Adipocyte (in vitro differentiated cells): ENCODE data around the gene ARL5C.

Experiments used
- DNase-seq: peaks from one replicate; pipeline ENCODE4 v3.0.0-alpha.2; 2015; ENCODE audit warnings: low read depth
- H3K27me3 ChIP-seq: replicated peaks from 2 replicates; pipeline ENCODE4 v1.7.0; 2013; ENCODE audit warnings: mild to moderate bottlenecking, low read length, moderate library complexity; ENCODE audit not compliant: control insufficient read depth, insufficient read depth
- H3K36me3 ChIP-seq: 2 replicates; pipeline ENCODE4 v1.7.0; 2013; ENCODE audit warnings: low read length, mild to moderate bottlenecking, moderate library complexity; ENCODE audit not compliant: control insufficient read depth, insufficient read depth, severe bottlenecking
- H3K4me1 ChIP-seq: 2 replicates; pipeline ENCODE4 v1.7.0; 2013; ENCODE audit warnings: mild to moderate bottlenecking, low read length, moderate library complexity; ENCODE audit not compliant: control insufficient read depth, insufficient read depth
- H3K4me3 ChIP-seq: 2 replicates; pipeline ENCODE4 v1.7.0; 2013; ENCODE audit warnings: mild to moderate bottlenecking, low read length, moderate library complexity
- H3K9ac ChIP-seq: 2 replicates; pipeline ENCODE4 v1.7.0; 2013; ENCODE audit warnings: mild to moderate bottlenecking, low read length, moderate library complexity
- H3K9me3 ChIP-seq: 2 replicates; pipeline ENCODE4 v1.7.0; 2013; ENCODE audit warnings: mild to moderate bottlenecking, low read length, moderate library complexity; ENCODE audit not compliant: control insufficient read depth

The ARL5C gene

DNA sequence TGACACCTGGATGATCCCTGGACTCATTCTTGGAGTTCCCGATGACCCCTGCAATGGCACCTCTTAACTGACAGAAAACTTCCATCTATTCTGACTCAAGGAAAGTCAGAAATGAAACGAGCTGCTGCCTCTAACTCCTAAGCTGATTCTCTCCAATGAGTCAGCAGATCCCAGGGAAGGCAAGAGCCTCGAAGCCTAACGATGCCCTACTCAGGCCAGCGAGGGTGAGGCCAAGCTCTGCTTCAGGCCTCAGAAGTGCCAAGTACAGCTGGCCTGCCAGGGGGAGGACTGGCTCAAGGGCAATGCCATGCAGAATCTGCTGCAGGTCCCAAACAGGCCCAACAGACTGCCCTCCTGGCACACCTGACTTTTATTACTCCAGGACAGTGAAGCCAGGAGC lies 50.8 kb downstream of the ARL5C start:
- peaks cover 12% of the 10 kb centered on the region for H3K4me1 ChIP-seq
- H3K9ac ChIP-seq: peak overlapping the region; percentile 80
- H3K36me3 ChIP-seq: no peaks in the 10 kb centered on the region
- peak overlapping the region; percentile 53 for H3K4me3 ChIP-seq
- peak; percentile 65 for DNase-seq
- H3K9me3 ChIP-seq: no peaks in the 10 kb centered on the region
- H3K27me3 ChIP-seq: peaks cover 5% of the 10 kb centered on the region

DNA sequence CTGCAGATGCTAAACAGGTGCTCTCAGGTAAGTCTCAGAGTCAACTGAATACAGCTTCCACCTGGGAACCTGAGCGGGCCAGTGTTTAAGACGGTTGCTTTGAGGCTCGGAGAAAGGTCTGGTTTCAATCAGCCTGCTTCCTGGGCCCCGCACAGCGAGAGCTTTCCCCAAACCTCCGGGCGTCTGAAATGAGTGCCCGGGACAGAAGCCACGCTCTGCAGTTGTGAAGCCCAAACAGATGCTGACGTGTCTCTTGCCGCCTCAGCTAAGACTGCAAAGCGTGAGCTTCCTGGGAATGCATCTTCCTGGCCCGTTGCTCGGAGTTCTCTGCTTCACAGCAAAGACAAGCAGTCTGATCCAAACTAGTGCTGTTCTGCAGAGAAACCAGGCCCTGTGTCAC lies 51.2 kb downstream of the ARL5C start:
- no peaks in the 10 kb centered on the region for H3K9me3 ChIP-seq
- peak; percentile 44 for DNase-seq
- peaks cover 5% of the 10 kb centered on the region for H3K27me3 ChIP-seq
- H3K9ac ChIP-seq: peak overlapping the region; percentile 80
- peaks cover 12% of the 10 kb centered on the region for H3K4me1 ChIP-seq
- no peaks in the 10 kb centered on the region for H3K36me3 ChIP-seq
- peak overlapping the region; percentile 53 for H3K4me3 ChIP-seq

DNA sequence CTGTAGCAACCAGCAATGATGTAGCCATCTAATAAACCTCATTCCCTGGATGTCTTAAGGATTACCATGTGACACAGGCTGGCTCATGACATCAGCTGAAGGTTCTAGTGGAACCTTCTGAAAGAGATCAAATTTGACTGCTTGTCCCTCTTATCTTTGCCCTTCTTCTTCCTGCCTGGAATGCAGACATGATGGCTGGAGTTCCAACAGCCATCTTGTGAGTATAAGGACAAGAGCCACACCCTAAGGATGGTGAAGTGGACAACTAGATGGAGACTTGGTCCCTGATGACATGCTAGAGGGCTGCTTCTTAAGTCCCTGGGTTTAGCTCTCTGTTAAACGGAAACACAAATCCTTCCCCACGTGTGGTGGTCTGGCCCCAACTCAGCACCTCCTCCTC lies 52.1 kb downstream of the ARL5C start:
- Histone ChIP-seq H3K9ac (no peak overlapping the region), H3K27me3 (peaks cover 5% of the 10 kb centered on the region), H3K4me1 (peaks cover 12% of the 10 kb centered on the region), H3K9me3 (no peaks in the 10 kb centered on the region), H3K4me3 (no peak overlapping the region), H3K36me3 (no peaks in the 10 kb centered on the region)
- no peak for DNase-seq

DNA sequence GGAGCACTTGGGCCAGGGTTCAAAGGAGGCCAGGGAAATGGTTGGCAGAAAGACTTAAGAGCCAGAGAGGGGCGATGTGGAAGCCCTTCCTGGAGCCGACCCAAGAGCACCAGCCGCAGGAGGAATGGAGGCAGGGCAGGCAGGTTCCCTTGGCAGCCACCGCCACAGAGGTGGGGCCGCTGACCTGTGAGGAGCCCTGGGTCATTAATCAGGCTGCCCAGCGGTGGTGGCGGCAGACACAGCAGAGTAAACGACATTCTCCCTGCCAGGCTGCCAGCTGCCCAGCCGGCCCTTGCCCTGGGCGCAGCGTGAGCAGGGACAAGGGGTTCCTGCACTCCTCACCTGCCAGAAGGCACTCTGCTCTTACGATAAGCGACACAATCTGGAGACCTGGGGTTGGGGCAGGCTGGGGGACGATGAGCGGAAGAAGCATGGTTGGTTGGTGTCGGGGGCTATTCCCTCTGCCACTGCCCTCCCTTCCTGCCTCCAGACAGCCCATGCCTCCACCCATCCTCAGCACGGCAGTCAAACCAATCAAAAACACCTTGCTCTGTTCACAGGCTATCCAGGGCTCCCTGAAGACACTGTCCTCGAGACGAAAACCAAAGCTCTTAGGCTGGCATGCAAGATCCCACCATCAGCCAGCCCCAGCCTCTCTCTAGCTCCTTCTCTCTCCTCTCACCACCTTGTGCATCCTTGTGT lies 55.4 kb downstream of the ARL5C start:
- DNase-seq: no peak
- Histone ChIP-seq H3K9me3 (no peaks in the 10 kb centered on the region), H3K4me1 (peaks cover 12% of the 10 kb centered on the region), H3K27me3 (peaks cover 5% of the 10 kb centered on the region), H3K9ac (no peak overlapping the region), H3K36me3 (no peaks in the 10 kb centered on the region), H3K4me3 (no peak overlapping the region)

DNA sequence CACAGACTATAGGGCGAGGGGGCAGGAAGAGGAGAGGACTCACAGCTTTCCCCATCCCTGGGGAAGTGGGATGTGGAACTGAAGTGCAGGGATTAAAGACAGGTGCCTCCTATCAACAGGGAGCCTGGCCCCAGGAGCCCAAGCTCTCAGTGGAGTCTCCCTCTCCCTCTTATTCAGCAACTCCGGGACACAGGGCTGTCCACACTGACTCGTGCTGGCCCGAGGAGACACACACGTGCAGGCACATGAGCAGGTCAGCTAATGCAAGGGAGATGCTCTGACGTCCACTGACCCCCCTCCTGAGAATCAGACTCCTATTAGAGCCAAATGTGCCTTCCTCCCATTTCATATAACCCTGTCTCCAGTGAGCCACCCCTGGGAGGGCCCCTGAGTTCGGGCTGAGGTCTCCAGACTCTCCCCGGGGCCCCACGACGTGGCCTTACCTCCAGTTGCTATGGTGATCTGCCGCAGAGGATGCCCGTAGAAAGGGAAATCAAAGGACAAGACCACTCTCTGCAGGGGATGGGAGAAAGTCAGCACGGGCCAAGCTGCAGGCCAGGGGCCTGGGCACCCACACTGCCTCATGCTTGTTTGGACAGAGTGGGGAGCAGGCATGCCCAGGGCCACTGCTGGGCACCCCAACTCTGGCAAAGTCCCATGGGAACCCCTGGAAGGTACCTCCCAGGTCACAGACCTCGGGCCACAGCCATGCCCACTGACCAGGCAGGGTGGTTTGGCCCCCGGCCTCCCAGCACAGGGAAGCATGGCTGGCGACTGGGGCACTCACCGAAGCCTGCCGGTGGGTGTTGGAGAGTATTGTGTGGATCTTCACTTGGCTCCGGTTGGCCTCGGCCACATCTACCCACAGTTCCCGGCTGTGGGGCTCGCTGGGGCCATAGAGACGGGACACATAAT lies 57.2 kb downstream of the ARL5C start:
- H3K27me3 ChIP-seq: peaks cover 5% of the 10 kb centered on the region
- H3K4me1 ChIP-seq: no peaks in the 10 kb centered on the region
- H3K9ac ChIP-seq: no peak overlapping the region
- no peak overlapping the region for H3K4me3 ChIP-seq
- H3K9me3 ChIP-seq: no peaks in the 10 kb centered on the region
- no peaks in the 10 kb centered on the region for H3K36me3 ChIP-seq
- DNase-seq: no peak

DNA sequence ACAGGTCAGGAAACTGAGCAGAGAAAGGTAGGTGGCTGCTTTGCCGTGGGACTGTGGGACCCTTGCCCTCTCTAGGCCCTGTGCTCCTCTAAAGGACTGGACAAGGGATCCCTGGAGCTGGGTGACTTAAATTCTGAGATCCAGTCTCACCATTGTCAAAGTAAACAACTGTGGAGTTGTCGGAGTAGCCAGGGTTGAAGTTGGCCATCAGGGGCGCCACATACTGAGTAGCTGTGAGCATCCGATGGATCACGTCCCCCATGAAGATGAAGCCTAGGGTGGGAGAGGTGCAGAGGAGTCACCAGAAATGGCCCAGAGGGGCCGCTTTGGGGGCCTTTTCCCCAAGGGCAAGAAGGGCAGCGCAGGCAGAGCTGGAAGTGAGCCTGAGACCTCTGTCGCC lies 58.0 kb downstream of the ARL5C start:
- Histone ChIP-seq H3K9me3 (no peaks in the 10 kb centered on the region), H3K4me1 (no peaks in the 10 kb centered on the region), H3K9ac (no peak overlapping the region), H3K27me3 (peaks cover 5% of the 10 kb centered on the region), H3K36me3 (no peaks in the 10 kb centered on the region), H3K4me3 (no peak overlapping the region)
- no peak for DNase-seq

DNA sequence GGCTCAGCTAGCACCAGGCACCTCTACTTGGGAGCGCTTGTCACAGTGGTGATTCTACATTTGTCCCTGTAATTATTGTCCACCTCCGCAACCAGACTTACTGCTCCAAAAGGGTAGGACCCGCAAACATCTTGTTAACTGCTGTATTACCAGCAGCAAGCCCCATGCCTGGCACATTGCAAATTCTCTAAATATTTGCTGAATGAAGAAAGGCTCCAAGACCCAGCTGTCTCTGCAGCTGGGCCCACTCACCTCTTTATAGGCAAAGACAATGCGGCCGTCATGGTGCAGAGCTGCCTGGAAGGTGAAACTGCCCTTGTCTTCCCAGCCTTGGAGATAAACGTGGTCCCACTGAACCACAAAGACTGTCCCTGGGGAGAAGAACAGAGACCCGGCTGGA lies 58.8 kb downstream of the ARL5C start:
- Histone ChIP-seq H3K9ac (no peak overlapping the region), H3K4me3 (no peak overlapping the region), H3K9me3 (no peaks in the 10 kb centered on the region), H3K36me3 (no peaks in the 10 kb centered on the region), H3K27me3 (peaks cover 5% of the 10 kb centered on the region), H3K4me1 (no peaks in the 10 kb centered on the region)
- DNase-seq: no peak
